Neural cell (in vitro differentiated cells): ENCODE measurements around the gene SHANK3. TPM values are rescaled to one million over a fixed set of nuclear protein-coding genes. Genes with fewer than 3 reads are reported as not detected.

Experiments
- H2AFZ ChIP-seq: fragments of 200-600, 300-800 bp; sonication (generic), shearing (Covaris generic); 2 replicates; pipeline ENCODE4 v1.6.0; 2014; ENCODE audit warnings: low read depth, mild to moderate bottlenecking, antibody characterized with exemption, low read length, moderate library complexity
- H3F3A ChIP-seq: fragments of 200-600 bp; shearing (Covaris generic); 2 replicates; pipeline ENCODE4 v1.6.1; 2016; ENCODE audit warnings: mild to moderate bottlenecking, moderate library complexity, mixed read lengths, antibody characterized with exemption, low read length; ENCODE audit not compliant: insufficient read depth, poor library complexity, severe bottlenecking
- H3K27ac ChIP-seq: fragments of 200-600, 300-800 bp; sonication (generic), shearing (Covaris generic); 2 replicates; pipeline ENCODE4 v1.5.1; 2014; ENCODE audit warnings: mild to moderate bottlenecking, low read length, moderate library complexity
- H3K27me3 ChIP-seq: fragments of 300-800, 200-600 bp; sonication (generic), shearing (Covaris generic); 2 replicates; pipeline ENCODE4 v1.6.0; 2014; ENCODE audit warnings: mild to moderate bottlenecking, low read depth, low read length, moderate library complexity; ENCODE audit not compliant: insufficient read depth
- H3K36me3 ChIP-seq: fragments of 300-800, 200-600 bp; sonication (generic), shearing (Covaris generic); 2 replicates; pipeline ENCODE4 v1.5.1; 2014; ENCODE audit warnings: mild to moderate bottlenecking, antibody characterized with exemption, low read length, moderate library complexity; ENCODE audit not compliant: insufficient read depth
- H3K4me2 ChIP-seq: fragments of 300-800, 200-600 bp; sonication (generic), shearing (Covaris generic); 2 replicates; pipeline ENCODE4 v1.6.0; 2014; ENCODE audit warnings: mild to moderate bottlenecking, low read length
- H3K4me3 ChIP-seq: fragments of 300-800, 200-600 bp; sonication (generic), shearing (Covaris generic); 2 replicates; pipeline ENCODE4 v1.5.1; 2014; ENCODE audit warnings: mild to moderate bottlenecking, low read length, moderate library complexity
- H3K79me2 ChIP-seq: fragments of 200-600 bp; shearing (Covaris generic); replicated peaks from 2 replicates; pipeline ENCODE4 v1.6.0; 2014; ENCODE audit warnings: mild to moderate bottlenecking, low read length, moderate library complexity; ENCODE audit not compliant: insufficient read depth
- H3K9ac ChIP-seq: fragments of 300-800, 200-600 bp; sonication (generic), shearing (Covaris generic); 2 replicates; pipeline ENCODE4 v1.6.1; 2016; ENCODE audit warnings: mild to moderate bottlenecking, low read length, mixed read lengths
- H3K9me2 ChIP-seq: fragments of 200-600 bp; shearing (Covaris generic); 2 replicates; pipeline ENCODE4 v1.6.1; 2016; ENCODE audit warnings: mild to moderate bottlenecking, low read length, mixed read lengths; ENCODE audit not compliant: insufficient read depth
- H3K9me3 ChIP-seq: fragments of 200-600, 300-800 bp; sonication (generic), shearing (Covaris generic); 2 replicates; pipeline ENCODE4 v1.6.1; 2016; ENCODE audit warnings: mild to moderate bottlenecking, mixed run types, low read length, moderate library complexity, mixed read lengths
- H4K20me1 ChIP-seq: fragments of 200-600 bp; shearing (Covaris generic); 2 replicates; pipeline ENCODE4 v1.6.1; 2016; ENCODE audit warnings: mild to moderate bottlenecking, mixed run types; ENCODE audit not compliant: insufficient read depth
- CTCF ChIP-seq: fragments of 450-650 bp; IDR thresholded peaks from 2 replicates; pipeline ENCODE4 v1.5.1; 2014; ENCODE audit warnings: antibody characterized with exemption, mild to moderate bottlenecking, moderate library complexity; ENCODE audit not compliant: poor library complexity, severe bottlenecking
- EP300 ChIP-seq: fragments of 450-650 bp; conservative IDR thresholded peaks from 2 replicates; pipeline ENCODE4 v1.6.1; 2014; ENCODE audit warnings: antibody characterized with exemption, mild to moderate bottlenecking, moderate library complexity; ENCODE audit not compliant: poor library complexity, severe bottlenecking
- EZH2 ChIP-seq: fragments of 200-600, 300-800 bp; shearing (Covaris generic), sonication (generic); IDR thresholded peaks from 2 replicates; pipeline ENCODE4 v1.6.1; 2014; ENCODE audit warnings: antibody characterized with exemption, low read length, borderline replicate concordance, mild to moderate bottlenecking; ENCODE audit not compliant: insufficient read depth, poor library complexity, severe bottlenecking
- MXI1 ChIP-seq: fragments of 450-650 bp; conservative IDR thresholded peaks from 2 replicates; pipeline ENCODE4 v1.6.1; 2014; ENCODE audit warnings: antibody characterized with exemption, mild to moderate bottlenecking; ENCODE audit not compliant: poor library complexity, severe bottlenecking
- POLR2AphosphoS5 ChIP-seq: IDR thresholded peaks from 2 replicates; pipeline ENCODE4 v1.6.1; 2012
- RAD21 ChIP-seq: fragments of 450-650 bp; conservative IDR thresholded peaks from 2 replicates; pipeline ENCODE4 v1.6.1; 2014; ENCODE audit warnings: antibody characterized with exemption, mild to moderate bottlenecking, moderate library complexity
- REST ChIP-seq: IDR thresholded peaks from 2 replicates; pipeline ENCODE4 v1.6.1; 2012; ENCODE audit warnings: borderline replicate concordance
- SMC3 ChIP-seq: fragments of 450-650 bp; conservative IDR thresholded peaks from 2 replicates; pipeline ENCODE4 v1.6.1; 2014; ENCODE audit warnings: antibody characterized with exemption, mild to moderate bottlenecking, moderate library complexity; ENCODE audit not compliant: poor library complexity
- TAF1 ChIP-seq: IDR thresholded peaks from 2 replicates; pipeline ENCODE4 v1.6.1; 2012; ENCODE audit warnings: low read depth
- polyA plus RNA-seq: library from polyadenylated mRNA; depleted of rRNA; stranded (reverse); fragments of >200 nt; gene quantifications from 2 replicates; pipeline ENCODE4 v1.2.3, GENCODE V29; 2014

The SHANK3 gene
- polyA plus RNA-seq, 1 donor from 2014 or later = 5.5 TPM

- no peaks in the 10 kb centered on the region for H3F3A ChIP-seq
- H3K36me3 ChIP-seq = no peaks in the 10 kb centered on the region
- H4K20me1 ChIP-seq = no peaks in the 10 kb centered on the region
- H3K9ac ChIP-seq = no peak overlapping the region
- no peak overlapping the region for H3K27ac ChIP-seq
- no peaks in the 10 kb centered on the region for H3K9me3 ChIP-seq
- TF ChIP-seq CTCF (no peak), POLR2AphosphoS5 (no peak), MXI1 (no peak), TAF1 (no peak), SMC3 (no peak), EP300 (no peak), REST (no peak), RAD21 (no peak), EZH2 (no peak)
- H3K27me3 ChIP-seq = no peaks in the 10 kb centered on the region
- no peaks in the 10 kb centered on the region for H3K9me2 ChIP-seq
- no peak overlapping the region for H3K4me3 ChIP-seq
- no peak overlapping the region for H2AFZ ChIP-seq
- no peak overlapping the region for H3K4me2 ChIP-seq
- no peaks in the 10 kb centered on the region for H3K79me2 ChIP-seq
These were observed 10.7 kb downstream of the SHANK3 start for GRCh38 chr22:50683086-50683993.

- Histone ChIP-seq H3K36me3 (no peaks in the 10 kb centered on the region), H3K9ac (no peak overlapping the region), H3K27me3 (no peaks in the 10 kb centered on the region), H3K4me2 (no peak overlapping the region), H3K4me3 (no peak overlapping the region), H4K20me1 (no peaks in the 10 kb centered on the region), H3K27ac (no peak overlapping the region), H3F3A (no peaks in the 10 kb centered on the region), H3K79me2 (no peaks in the 10 kb centered on the region), H3K9me2 (no peaks in the 10 kb centered on the region), H3K9me3 (no peaks in the 10 kb centered on the region), H2AFZ (no peak overlapping the region)
- TF ChIP-seq EP300 (no peak), TAF1 (no peak), SMC3 (no peak), EZH2 (no peak), MXI1 (no peak), CTCF (no peak), POLR2AphosphoS5 (no peak), REST (no peak), RAD21 (no peak)
These were observed 11.4 kb downstream of the SHANK3 start for GRCh38 chr22:50683994-50684371.
